ENCODE results near the gene SDCBP2. TPM values are rescaled to one million over a fixed set of nuclear protein-coding genes. Genes with fewer than 3 reads are reported as not detected.
"Not testable (repeated sequence)": the region's sequence is repeated elsewhere in the genome, so short reads cannot be mapped to it uniquely, and the experiment has no call there.

The SDCBP2 gene
- total RNA-seq, 2 donors from 2014 or later, result 262 to 489 TPM

- ATAC-seq (no peak), DNase-seq (no peak)
- intact Hi-C loops (cut with DNase I, micrococcal nuclease), result no loop called here
Measured at GRCh38 chr20:1364106-1364505, 35.2 kb upstream of the SDCBP2 start.

GRCh38 chr20:1363522-1363921, 34.6 kb upstream of the SDCBP2 start:
- intact Hi-C loops (cut with DNase I, micrococcal nuclease), result no loop called here
- DNase-seq (no peak), ATAC-seq (no peak)

GRCh38 chr20:1362484-1362883, 33.5 kb upstream of the SDCBP2 start:
- intact Hi-C loops (cut with DNase I, micrococcal nuclease), result no loop called here
- DNase-seq, result no peak
- ATAC-seq, result no peak

- DNase-seq, result no peak
- ATAC-seq, result no peak
- intact Hi-C loops (cut with DNase I, micrococcal nuclease), result no loop called here
Measured at GRCh38 chr20:1360094-1360846, 31.3 kb upstream of the SDCBP2 start.

GRCh38 chr20:1357921-1358671, 29.2 kb upstream of the SDCBP2 start:
- intact Hi-C loops (cut with DNase I, micrococcal nuclease), result no loop called here
- ATAC-seq, result no peak
- DNase-seq, result no peak

GRCh38 chr20:1353956-1354355, 25.0 kb upstream of the SDCBP2 start:
- intact Hi-C loops (cut with DNase I, micrococcal nuclease), result no loop called here
- no peak for DNase-seq

GRCh38 chr20:1346315-1346969, 17.5 kb upstream of the SDCBP2 start:
- no peak for ATAC-seq
- no peak for DNase-seq
- intact Hi-C loops (cut with DNase I, micrococcal nuclease), result no loop called here

More at GRCh38 chr20:1353956-1354355, 25.0 kb upstream of the SDCBP2 start:
- ATAC-seq, result no peak

GRCh38 chr20:1345756-1346093, 16.8 kb upstream of the SDCBP2 start:
- intact Hi-C loops (cut with DNase I, micrococcal nuclease), result no loop called here
- ATAC-seq, result peak; percentile 26

GRCh38 chr20:1345030-1345755, 16.3 kb upstream of the SDCBP2 start:
- DNase-seq (no peak), ATAC-seq (no peak)
- intact Hi-C loops (cut with DNase I, micrococcal nuclease), result no loop called here

More at GRCh38 chr20:1345756-1346093, 16.8 kb upstream of the SDCBP2 start:
- no peak for DNase-seq

GRCh38 chr20:1343446-1344124, 14.6 kb upstream of the SDCBP2 start:
- intact Hi-C loops (cut with DNase I, micrococcal nuclease); ATAC-seq; DNase-seq: not testable (repeated sequence)

GRCh38 chr20:1341561-1342265, 12.8 kb upstream of the SDCBP2 start:
- ATAC-seq (peak; percentile 14), DNase-seq (no peak)
- intact Hi-C loops (cut with DNase I, micrococcal nuclease), result no loop called here

GRCh38 chr20:1338801-1339200, 9.9 kb upstream of the SDCBP2 start:
- ATAC-seq (no peak), DNase-seq (no peak)
- intact Hi-C loops (cut with DNase I, micrococcal nuclease), result no loop called here

GRCh38 chr20:1338096-1338495, 9.2 kb upstream of the SDCBP2 start:
- no peak for DNase-seq
- intact Hi-C loops (cut with DNase I, micrococcal nuclease), result no loop called here
- no peak for ATAC-seq

- no peak for DNase-seq
- ATAC-seq, result no peak
- intact Hi-C loops (cut with DNase I, micrococcal nuclease), result no loop called here
Measured at GRCh38 chr20:1337441-1337840, 8.5 kb upstream of the SDCBP2 start.

GRCh38 chr20:1336699-1337367, 7.9 kb upstream of the SDCBP2 start:
- peak; percentile 81 for ATAC-seq

GRCh38 chr20:1335961-1336698, 7.2 kb upstream of the SDCBP2 start:
- ATAC-seq (no peak), DNase-seq (no peak)
- intact Hi-C loops (cut with DNase I, micrococcal nuclease), result no loop called here

More at GRCh38 chr20:1336699-1337367, 7.9 kb upstream of the SDCBP2 start:
- DNase-seq, result peak; percentile 59 to 65
- intact Hi-C loops (cut with DNase I, micrococcal nuclease), result no loop called here

GRCh38 chr20:1334761-1335160, 5.8 kb upstream of the SDCBP2 start:
- DNase-seq (no peak), ATAC-seq (no peak)
- intact Hi-C loops (cut with DNase I, micrococcal nuclease), result no loop called here

Data from left colon (tissue), 2 donors.